Immature natural killer cell (primary cell): ENCODE results near the gene USP34. TPM values are rescaled to one million over a fixed set of nuclear protein-coding genes. Genes with fewer than 3 reads are reported as not detected.

Experiments used
- DNase-seq, 3 donors: peaks; one replicate each; pipeline ENCODE4 v3.0.0; 2022; ENCODE audit warnings: mixed read lengths in 1 of 3
- H3K27ac Mint-ChIP-seq, 6 donors: one replicate each; pipeline ENCODE4 v1.8.0; 2020; ENCODE audit warnings: mixed read lengths in 6 of 6, mild to moderate bottlenecking in 5 of 6, inconsistent platforms in 4 of 6, moderate library complexity in 3 of 6
- H3K27me3 Mint-ChIP-seq, 3 donors: one replicate each; pipeline ENCODE4 v1.8.0; 2020 to 2021; ENCODE audit warnings: low read depth in 3 of 3, mild to moderate bottlenecking in 3 of 3, mixed read lengths in 3 of 3, moderate library complexity in 3 of 3, inconsistent platforms in 1 of 3
- H3K36me3 Mint-ChIP-seq, 3 donors: one replicate each; pipeline ENCODE4 v1.8.0; 2020; ENCODE audit warnings: mixed read lengths in 3 of 3, inconsistent platforms in 2 of 3, mild to moderate bottlenecking in 2 of 3
- H3K4me1 Mint-ChIP-seq, 2 donors: one replicate each; pipeline ENCODE4 v1.8.0; 2020; ENCODE audit warnings: inconsistent platforms in 2 of 2, mild to moderate bottlenecking in 2 of 2, mixed read lengths in 2 of 2, moderate library complexity in 1 of 2
- H3K4me3 Mint-ChIP-seq, 5 donors: one replicate each; pipeline ENCODE4 v1.8.0; 2020; ENCODE audit warnings: mild to moderate bottlenecking in 5 of 5, mixed read lengths in 5 of 5, inconsistent platforms in 3 of 5, moderate library complexity in 3 of 5
- H3K9me3 Mint-ChIP-seq, 6 donors: one replicate each; pipeline ENCODE4 v1.8.0; 2020; ENCODE audit warnings: mild to moderate bottlenecking in 6 of 6, mixed read lengths in 6 of 6, inconsistent platforms in 4 of 6, moderate library complexity in 3 of 6
- polyA plus RNA-seq, 3 donors: library from polyadenylated mRNA; unstranded; fragments of 300-500 nt; fragmentation: Illumina TruSeq; gene quantifications; one replicate each; pipeline ENCODE4 v1.2.3, GENCODE V29; 2021

USP34 gene, protein sequence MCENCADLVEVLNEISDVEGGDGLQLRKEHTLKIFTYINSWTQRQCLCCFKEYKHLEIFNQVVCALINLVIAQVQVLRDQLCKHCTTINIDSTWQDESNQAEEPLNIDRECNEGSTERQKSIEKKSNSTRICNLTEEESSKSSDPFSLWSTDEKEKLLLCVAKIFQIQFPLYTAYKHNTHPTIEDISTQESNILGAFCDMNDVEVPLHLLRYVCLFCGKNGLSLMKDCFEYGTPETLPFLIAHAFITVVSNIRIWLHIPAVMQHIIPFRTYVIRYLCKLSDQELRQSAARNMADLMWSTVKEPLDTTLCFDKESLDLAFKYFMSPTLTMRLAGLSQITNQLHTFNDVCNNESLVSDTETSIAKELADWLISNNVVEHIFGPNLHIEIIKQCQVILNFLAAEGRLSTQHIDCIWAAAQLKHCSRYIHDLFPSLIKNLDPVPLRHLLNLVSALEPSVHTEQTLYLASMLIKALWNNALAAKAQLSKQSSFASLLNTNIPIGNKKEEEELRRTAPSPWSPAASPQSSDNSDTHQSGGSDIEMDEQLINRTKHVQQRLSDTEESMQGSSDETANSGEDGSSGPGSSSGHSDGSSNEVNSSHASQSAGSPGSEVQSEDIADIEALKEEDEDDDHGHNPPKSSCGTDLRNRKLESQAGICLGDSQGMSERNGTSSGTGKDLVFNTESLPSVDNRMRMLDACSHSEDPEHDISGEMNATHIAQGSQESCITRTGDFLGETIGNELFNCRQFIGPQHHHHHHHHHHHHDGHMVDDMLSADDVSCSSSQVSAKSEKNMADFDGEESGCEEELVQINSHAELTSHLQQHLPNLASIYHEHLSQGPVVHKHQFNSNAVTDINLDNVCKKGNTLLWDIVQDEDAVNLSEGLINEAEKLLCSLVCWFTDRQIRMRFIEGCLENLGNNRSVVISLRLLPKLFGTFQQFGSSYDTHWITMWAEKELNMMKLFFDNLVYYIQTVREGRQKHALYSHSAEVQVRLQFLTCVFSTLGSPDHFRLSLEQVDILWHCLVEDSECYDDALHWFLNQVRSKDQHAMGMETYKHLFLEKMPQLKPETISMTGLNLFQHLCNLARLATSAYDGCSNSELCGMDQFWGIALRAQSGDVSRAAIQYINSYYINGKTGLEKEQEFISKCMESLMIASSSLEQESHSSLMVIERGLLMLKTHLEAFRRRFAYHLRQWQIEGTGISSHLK (N-terminal part only)
- polyA plus RNA-seq = 10 to 100 TPM in 2 of 3 donors, 1 to 10 TPM in 1; 9.0 to 37.3 (median 16.3) TPM

DNA sequence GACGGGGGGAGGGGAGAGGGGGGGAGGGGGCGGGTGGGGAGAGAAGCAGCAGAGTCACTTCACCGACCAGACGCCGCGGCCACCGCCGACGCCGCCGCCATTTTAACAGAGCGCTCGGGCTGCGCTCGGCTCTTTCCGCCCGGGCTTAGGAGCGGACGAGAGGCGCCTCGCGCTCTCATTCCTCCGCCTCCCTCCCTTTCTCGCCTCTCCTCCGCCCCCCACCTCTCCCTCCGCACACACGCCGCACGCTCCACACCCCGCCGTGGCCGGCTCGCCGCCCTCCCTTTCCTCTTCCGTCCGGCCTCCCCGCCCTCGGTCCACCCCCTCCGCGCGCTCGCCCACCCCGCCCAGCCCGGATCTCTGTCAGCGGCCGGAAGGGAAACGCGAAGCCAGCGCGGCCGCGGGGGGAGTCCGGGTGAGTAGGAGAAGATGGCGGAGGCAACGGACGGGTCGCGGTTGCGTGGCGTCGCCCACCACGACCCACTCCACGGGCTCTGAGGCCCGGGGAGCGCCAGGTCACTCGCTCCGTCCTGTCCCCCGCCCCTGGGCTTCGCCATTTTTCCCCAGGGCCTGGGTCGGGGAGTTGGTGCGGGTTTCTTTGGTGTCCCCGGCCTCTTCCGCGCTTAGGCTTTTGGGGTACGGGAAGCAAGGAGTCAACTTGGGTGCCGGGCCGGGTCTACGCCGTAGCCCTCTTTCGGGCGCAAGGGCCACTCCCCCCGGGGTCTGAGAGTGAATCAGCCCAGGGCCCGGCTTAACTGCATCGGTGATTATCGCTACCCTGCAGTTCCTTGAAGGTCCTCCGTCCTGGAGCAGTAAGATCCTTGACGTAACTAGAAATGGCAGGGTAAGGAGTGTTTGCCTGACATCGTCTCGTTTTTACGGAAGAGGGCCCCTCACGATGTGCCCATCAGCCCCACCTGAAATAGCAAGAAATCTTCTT is at the start of gene USP34:
USP34 (minus strand) TSS at position 123 of the 940 bp plus-strand sequence. CDS start 395 bp downstream, outside the sequence.
- DNase-seq = peak; percentile 92 to 96 (median 95)
- Mint-ChIP-seq H3K4me1 (peaks cover 36 to 45% of the 10 kb centered on the region in 2 donors), H3K36me3 (peaks cover 0 to 3% (median 0%) of the 10 kb centered on the region in 3 donors), H3K27me3 (peaks cover 4 to 15% (median 12%) of the 10 kb centered on the region in 3 donors), H3K27ac (peak within 1 kb of the TSS; percentile 96 to 99 (median 98)), H3K4me3 (peak within 1 kb of the TSS; percentile 95 to 97 (median 96)), H3K9me3 (no peaks in the 10 kb centered on the region)

DNA sequence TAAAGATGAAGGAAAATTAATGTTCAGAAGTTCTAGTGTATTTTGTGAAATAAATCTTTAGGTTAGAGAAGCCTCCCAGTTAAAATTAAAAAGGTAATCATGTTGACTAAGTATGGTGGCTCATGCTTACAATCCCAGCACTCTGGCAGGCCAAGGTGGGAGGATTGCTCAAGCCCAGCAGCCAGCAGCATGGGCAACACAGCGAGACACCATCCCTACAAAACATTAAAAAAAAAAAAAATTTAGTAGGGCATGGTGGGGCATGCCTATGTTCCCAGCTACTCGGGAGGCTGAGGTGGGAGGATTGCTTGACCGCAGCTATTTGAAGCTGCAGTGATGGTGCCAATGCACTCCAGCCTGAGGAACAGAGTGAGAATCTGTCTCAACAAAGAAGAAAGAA is 49.4 kb upstream of the USP34 start:
- Mint-ChIP-seq H3K4me3 (no peak overlapping the region), H3K4me1 (peaks cover 30 to 56% of the 10 kb centered on the region in 2 donors), H3K27me3 (peaks cover 0 to 1% (median 0%) of the 10 kb centered on the region in 3 donors), H3K27ac (peak overlapping the region in 2 of 6 donors; percentile 41 to 56), H3K36me3 (peaks cover 4 to 24% (median 6%) of the 10 kb centered on the region in 3 donors), H3K9me3 (no peaks in the 10 kb centered on the region)
- DNase-seq = no peak

DNA sequence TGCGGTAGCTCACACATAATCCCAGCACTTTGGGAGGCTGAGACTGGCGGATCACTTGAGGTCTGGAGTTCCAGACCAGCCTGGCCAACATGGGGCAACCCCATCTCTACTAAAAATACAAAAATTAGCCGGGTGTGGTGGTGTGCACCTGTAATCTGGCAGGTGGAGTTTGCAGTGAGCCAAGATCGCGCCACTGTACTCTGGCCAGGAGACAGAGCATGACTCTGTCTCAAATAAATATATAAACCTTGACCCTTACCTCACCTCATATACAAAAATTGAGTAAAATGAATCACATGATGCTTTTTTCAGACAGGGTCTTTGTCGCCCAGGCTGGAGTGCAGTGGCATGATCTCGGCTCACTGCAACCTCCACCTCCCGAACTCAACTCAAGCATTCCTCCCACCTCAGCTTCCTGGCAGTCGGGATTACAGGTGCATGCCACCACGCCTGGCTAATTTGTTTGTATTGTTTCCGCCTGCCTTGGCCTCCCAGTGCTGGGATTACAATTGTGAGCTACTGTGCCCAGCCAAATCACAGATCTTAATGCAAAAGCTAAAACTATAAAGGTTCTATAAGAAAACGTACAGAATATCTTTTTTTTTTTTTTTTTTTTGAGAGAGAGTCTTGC is 42.0 kb upstream of the USP34 start:
- peaks cover 11 to 33% of the 10 kb centered on the region in 2 donors for H3K4me1 Mint-ChIP-seq
- H3K9me3 Mint-ChIP-seq = no peaks in the 10 kb centered on the region
- peak overlapping the region in 3 of 6 donors; percentile 56 to 85 (median 64) for H3K27ac Mint-ChIP-seq
- no peaks in the 10 kb centered on the region for H3K27me3 Mint-ChIP-seq
- no peak for DNase-seq
- H3K4me3 Mint-ChIP-seq = no peak overlapping the region
- H3K36me3 Mint-ChIP-seq = peaks cover 0 to 17% (median 5%) of the 10 kb centered on the region in 3 donors

DNA sequence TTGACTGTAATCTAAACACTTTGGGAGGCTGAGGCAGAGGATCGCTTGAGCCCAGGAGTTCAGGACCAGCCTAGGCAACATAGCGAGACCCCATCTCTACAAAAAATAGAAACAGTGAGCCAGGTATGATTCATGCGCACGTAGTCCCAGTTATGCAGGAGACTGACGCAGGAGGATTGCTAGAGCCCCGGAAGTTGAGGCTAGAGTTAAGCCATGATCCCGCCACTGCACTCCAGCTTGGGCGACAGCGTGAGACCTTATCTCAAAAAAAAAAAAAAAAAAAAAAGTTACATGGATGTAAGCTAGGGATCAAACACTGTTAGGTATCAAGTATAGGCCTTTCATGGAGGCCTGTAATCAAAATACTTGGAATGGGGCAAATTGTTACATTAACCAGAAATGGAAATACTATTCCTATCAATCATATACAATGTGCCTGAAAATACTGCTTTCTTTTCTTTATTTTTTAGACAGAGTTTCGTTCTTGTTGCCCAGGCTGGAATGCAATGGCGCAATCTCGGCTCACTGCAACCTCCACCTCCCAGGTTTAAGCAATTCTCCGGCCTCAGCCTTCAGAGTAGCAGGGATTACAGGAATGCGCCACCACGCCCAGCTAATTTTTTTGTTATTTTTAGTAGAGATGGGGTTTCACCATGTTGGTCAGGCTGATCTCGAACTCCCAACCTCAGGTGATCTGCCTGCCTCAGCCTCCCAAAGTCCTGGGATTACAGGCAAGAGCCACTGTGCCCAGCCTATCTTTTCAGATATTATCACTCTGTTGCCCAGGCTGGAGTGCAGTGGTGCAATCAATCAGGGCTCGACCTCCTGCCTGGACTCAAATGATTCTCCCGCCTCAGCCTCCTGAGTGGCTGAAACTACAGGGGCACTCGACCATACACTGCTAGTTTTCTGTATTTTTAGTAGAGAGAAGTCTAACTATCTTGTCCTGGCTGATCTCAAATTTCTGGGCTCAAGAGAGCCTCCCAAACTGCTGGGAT is 40.1 kb upstream of the USP34 start:
- Mint-ChIP-seq H3K27ac (peak overlapping the region in 1 of 6 donors; percentile 12), H3K36me3 (peaks cover 0 to 10% (median 5%) of the 10 kb centered on the region in 3 donors), H3K9me3 (no peaks in the 10 kb centered on the region), H3K4me1 (peaks cover 18 to 40% of the 10 kb centered on the region in 2 donors), H3K4me3 (no peak overlapping the region), H3K27me3 (peaks cover 0 to 2% (median 0%) of the 10 kb centered on the region in 3 donors)
- no peak for DNase-seq

DNA sequence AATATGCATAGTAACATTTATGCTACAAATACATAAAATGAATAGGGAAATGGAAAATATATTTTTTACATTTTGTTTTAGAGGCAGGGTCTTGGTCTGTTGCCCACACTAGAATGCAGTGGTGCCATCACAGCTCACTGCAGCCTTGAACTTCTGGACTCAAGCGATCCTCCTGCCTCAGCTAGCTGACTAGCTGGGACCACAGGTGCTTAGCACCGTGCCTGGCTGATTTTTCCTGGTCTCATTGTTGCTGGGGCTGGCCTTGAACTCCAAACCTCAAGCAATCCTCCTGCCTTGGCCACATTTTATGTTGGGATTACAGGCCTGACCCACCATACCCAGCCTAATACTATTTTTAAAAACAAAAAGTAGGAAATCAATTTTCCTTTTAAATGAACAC is 34.1 kb upstream of the USP34 start:
- no peak for DNase-seq
- peaks cover 0 to 2% (median 0%) of the 10 kb centered on the region in 3 donors for H3K36me3 Mint-ChIP-seq
- H3K27me3 Mint-ChIP-seq = peaks cover 0 to 2% (median 2%) of the 10 kb centered on the region in 3 donors
- peaks cover 19 to 30% of the 10 kb centered on the region in 2 donors for H3K4me1 Mint-ChIP-seq
- H3K27ac Mint-ChIP-seq = peak overlapping the region in 1 of 6 donors; percentile 22
- H3K9me3 Mint-ChIP-seq = no peaks in the 10 kb centered on the region
- no peak overlapping the region for H3K4me3 Mint-ChIP-seq

DNA sequence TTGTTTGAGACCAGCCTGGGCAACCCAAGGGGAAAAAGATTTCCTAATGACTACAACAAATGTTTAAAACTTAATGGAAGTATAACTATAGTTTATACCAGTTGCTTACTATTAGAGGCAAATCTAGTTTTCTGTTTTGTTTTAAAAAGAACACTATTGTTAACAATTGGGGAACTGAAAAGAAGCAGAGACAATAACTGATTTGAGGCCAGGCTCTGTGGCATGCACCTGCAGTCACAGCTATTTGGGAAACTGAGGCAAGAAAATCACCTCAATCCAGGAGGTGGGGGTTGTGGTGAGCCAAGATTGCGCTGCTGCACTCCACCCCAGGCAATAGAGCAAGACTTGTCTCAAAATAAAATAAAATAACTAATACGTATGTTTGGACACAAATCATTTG is 28.2 kb upstream of the USP34 start:
- Mint-ChIP-seq H3K27ac (no peak overlapping the region), H3K4me3 (no peak overlapping the region)

DNA sequence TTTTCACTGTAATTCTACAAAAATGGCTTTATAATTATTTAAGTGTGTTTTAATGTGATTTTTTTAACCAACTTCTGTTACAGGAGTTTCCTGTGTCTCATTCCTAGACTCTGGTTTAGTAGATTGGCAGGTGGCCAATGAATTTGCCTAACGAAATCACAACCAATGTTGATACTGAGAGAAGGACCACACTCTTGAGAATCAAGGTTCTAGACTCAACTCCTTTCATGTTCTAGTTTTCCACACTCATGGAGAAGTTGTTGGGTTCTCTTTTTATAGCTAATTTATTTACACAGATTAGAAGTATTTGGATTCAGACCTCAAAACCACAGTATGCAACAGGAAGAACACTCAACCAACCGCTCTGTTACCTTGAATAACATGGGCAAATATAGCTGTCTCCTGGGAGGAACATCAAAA is 22.6 kb upstream of the USP34 start:
- H3K9me3 Mint-ChIP-seq = no peaks in the 10 kb centered on the region
- no peaks in the 10 kb centered on the region for H3K27me3 Mint-ChIP-seq
- H3K36me3 Mint-ChIP-seq = peaks cover 12 to 44% (median 25%) of the 10 kb centered on the region in 3 donors
- DNase-seq = peak in 1 of 3 donors; percentile 8
- H3K4me1 Mint-ChIP-seq = peaks cover 16 to 26% of the 10 kb centered on the region in 2 donors
- peak overlapping the region; percentile 32 to 81 (median 77) for H3K27ac Mint-ChIP-seq
- H3K4me3 Mint-ChIP-seq = peak overlapping the region in 2 of 5 donors; percentile 3 to 33

More for the DNA sequence above, 28.2 kb upstream of the USP34 start:
- H3K27me3 Mint-ChIP-seq = no peaks in the 10 kb centered on the region
- peaks cover 14 to 33% (median 23%) of the 10 kb centered on the region in 3 donors for H3K36me3 Mint-ChIP-seq
- H3K4me1 Mint-ChIP-seq = peaks cover 8 to 11% of the 10 kb centered on the region in 2 donors
- no peaks in the 10 kb centered on the region for H3K9me3 Mint-ChIP-seq
- no peak for DNase-seq

DNA sequence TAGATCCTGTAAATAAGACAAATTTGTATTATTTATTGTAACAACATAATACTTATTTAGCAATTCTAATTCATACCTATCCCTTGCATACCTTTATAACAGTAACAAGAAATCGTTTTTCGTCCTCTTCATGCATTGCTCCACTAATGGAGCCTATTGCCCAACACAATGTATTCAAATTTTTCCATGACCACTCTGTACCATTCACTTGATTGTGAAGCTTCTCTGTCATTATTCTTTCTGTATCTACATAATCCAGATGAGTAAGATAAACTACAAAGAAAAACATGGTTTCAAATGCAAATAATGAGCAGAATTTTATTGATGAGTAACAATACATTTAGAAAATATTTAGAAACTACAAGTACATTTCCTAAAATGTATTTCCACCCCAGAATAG is 21.6 kb upstream of the USP34 start:
- peak overlapping the region in 3 of 6 donors; percentile 7 to 67 (median 64) for H3K27ac Mint-ChIP-seq
- peaks cover 6 to 46% (median 25%) of the 10 kb centered on the region in 3 donors for H3K36me3 Mint-ChIP-seq
- H3K4me1 Mint-ChIP-seq = peaks cover 16 to 35% of the 10 kb centered on the region in 2 donors
- H3K27me3 Mint-ChIP-seq = no peaks in the 10 kb centered on the region
- H3K9me3 Mint-ChIP-seq = no peaks in the 10 kb centered on the region
- H3K4me3 Mint-ChIP-seq = no peak overlapping the region
- no peak for DNase-seq

DNA sequence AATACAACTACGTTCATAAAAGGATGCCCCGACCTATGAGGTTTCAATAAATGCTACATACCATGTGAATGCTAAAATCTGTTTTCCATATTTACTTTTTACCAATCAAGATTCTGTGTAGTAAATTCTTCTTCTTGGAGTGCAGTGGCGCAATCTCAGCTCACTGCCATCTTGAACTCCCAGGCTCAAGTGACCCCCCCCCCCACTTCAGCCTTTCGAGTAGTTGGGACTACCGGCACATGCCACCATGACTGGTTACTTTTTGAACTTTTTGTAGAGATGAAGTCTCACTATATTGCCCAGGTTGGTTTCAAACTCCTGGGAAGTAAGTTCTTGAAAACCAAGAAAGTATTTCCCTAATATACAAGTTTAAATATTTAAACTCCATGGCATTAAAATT is 14.4 kb upstream of the USP34 start:
- Mint-ChIP-seq H3K4me1 (peaks cover 0 to 21% of the 10 kb centered on the region in 2 donors), H3K27ac (no peak overlapping the region), H3K4me3 (no peak overlapping the region), H3K36me3 (peaks cover under 1 to 53% (median 25%) of the 10 kb centered on the region in 3 donors), H3K9me3 (no peaks in the 10 kb centered on the region), H3K27me3 (peaks cover 0 to 2% (median 0%) of the 10 kb centered on the region in 3 donors)
- no peak for DNase-seq

DNA sequence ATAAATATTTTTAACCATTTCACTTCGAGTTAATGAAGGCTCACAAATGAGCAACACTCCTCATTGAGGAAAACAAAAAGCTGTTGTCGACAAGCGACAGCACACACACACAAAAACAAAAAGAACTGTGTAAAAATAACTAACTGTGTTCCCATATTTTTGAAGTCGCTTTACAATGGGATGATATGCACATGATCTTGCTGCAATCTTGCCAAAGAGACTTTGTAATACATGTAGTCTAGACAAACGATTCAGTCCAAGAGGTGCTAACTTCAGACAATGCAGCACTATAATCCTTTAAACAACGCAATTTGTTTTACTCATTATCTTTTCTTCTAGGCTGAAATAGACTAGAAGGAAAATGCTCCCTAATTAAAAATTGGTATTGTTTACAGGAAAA is 7.2 kb upstream of the USP34 start:
- Mint-ChIP-seq H3K4me1 (peaks cover 2 to 7% of the 10 kb centered on the region in 2 donors), H3K4me3 (no peak overlapping the region), H3K27ac (peak overlapping the region in 3 of 6 donors; percentile 16 to 61 (median 57)), H3K27me3 (peaks cover 0 to 5% (median 0%) of the 10 kb centered on the region in 3 donors), H3K36me3 (peaks cover 0 to 24% (median 9%) of the 10 kb centered on the region in 3 donors), H3K9me3 (no peaks in the 10 kb centered on the region)
- no peak for DNase-seq
